Testis (tissue), 3 donors: Measurements from ENCODE around the gene LRFN2. TPM values are rescaled to one million over a fixed set of nuclear protein-coding genes. Genes with fewer than 3 reads are reported as not detected.

Experiments used
- DNase-seq: peaks from one replicate; pipeline ENCODE4 v3.0.0-alpha.2; 2019
- H3K27ac ChIP-seq, 2 donors: fragments of 200-600 bp; sonication (generic); one replicate each; pipeline ENCODE4 v1.5.1; 2019
- H3K27me3 ChIP-seq: fragments of 200-600 bp; sonication (generic); one replicate; pipeline ENCODE4 v1.5.1; 2019
- H3K36me3 ChIP-seq: fragments of 200-600 bp; sonication (generic); one replicate; pipeline ENCODE4 v1.5.1; 2017; ENCODE audit warnings: low read depth; ENCODE audit errors: missing control alignments
- H3K4me1 ChIP-seq: fragments of 200-600 bp; sonication (generic); one replicate; pipeline ENCODE4 v1.5.1; 2019
- H3K4me3 ChIP-seq, 2 donors: fragments of 200-600 bp; sonication (generic); one replicate each; pipeline ENCODE4 v1.5.1; 2017 to 2019
- H3K9me3 ChIP-seq: fragments of 200-600 bp; sonication (generic); one replicate; pipeline ENCODE4 v1.5.1; 2017
- POLR2A ChIP-seq: fragments of 450-650 bp; IDR thresholded peaks from one replicate; pipeline ENCODE4 v1.6.1; 2017; ENCODE audit warnings: antibody characterized with exemption, mild to moderate bottlenecking, moderate library complexity
- WGBS, 2 donors: methylation state at CpG; one replicate each; pipeline ENCODE4 v1.1.5; 2018; 5-methylcytosine and 5-hydroxymethylcytosine counted together
- intact Hi-C: fragments of 100-400 bp; cut with DNase I; formaldehyde crosslinking; loops from one replicate; pipeline ENCODE4 v1.15.1; 2023; ENCODE audit warnings: low total_unique reads
- polyA plus RNA-seq: library from polyadenylated mRNA; stranded (reverse); fragments of 350-450 nt; fragmentation: Illumina TruSeq; extraction: RNeasy Lipid Tissue Mini Kit (QIAGEN cat#74804); gene quantifications from one replicate; pipeline ENCODE4 v1.2.3, GENCODE V29; 2014; ENCODE audit warnings: low read depth, low replicate concordance; ENCODE audit not compliant: insufficient read depth
- total RNA-seq, 2 donors: library from RNA; depleted of rRNA; stranded (reverse); fragments of >200 nt; gene quantifications; one replicate each; pipeline ENCODE4 v1.2.3, GENCODE V29; 2016
- TF ChIP-seq, protein P1 (sequence below), 3 experiments: fragments of 450-650 bp in 2 of 3; fragments of 200-600 bp in 1 of 3; sonication (generic) in 1 of 3; IDR thresholded peaks; one replicate each; pipeline ENCODE4 v1.5.1; 2016 to 2019; ENCODE audit warnings: antibody characterized with exemption in 3 of 3, mild to moderate bottlenecking in 2 of 3, moderate library complexity in 1 of 3

Gene LRFN2
- total and polyA plus RNA-seq, 3 donors from 2014 or later = 1.1 to 3.3 (median 1.6) TPM

DNA sequence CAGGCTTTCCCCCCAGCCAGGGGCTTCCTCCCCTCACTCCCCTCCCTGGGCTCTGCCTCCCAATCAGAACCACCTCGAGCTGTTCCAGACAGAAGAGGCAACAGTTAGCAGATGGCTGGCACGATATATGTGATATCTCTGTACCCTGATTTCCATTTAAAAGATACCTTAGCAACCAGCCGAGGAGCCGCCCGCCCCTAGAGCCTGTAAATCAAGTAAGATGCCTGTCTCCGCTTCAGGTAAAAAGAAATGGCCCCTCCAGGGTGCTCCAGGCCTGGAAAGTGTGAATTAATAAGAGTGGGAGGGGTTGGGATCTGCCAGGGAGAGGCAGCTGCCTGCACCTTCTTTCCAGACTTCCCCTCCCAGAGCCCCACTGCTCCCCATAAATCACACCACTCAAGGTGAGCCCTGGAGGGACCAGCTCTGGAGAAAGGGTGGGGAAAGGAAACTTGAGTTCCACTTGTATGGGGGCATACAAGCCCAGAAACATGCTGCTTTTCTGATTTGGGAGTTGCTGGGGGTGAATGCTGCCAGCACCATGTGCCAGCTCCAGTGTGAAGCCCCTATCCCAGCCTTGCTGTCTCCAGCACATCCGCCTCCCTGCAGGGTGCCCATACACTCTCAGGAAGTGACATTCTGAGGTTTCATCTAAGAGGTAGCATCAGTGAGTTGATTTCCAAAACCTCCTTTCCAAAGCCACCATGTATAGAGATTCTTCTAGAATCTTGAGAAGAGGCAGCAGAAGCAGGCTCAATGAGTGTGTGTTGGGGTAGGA lies 148.0 kb downstream of the LRFN2 start:
- 90 to 91% methylated on average over 7 of the region's 7 CpGs for WGBS, 2 donors
- intact Hi-C loops = no loop called here
- Histone ChIP-seq H3K27me3 (no peaks in the 10 kb centered on the region), H3K4me3 (no peak overlapping the region), H3K9me3 (no peaks in the 10 kb centered on the region), H3K36me3 (no peaks in the 10 kb centered on the region), H3K4me1 (no peaks in the 10 kb centered on the region), H3K27ac (no peak overlapping the region)
- no peak for DNase-seq
- no peak for TF ChIP-seq POLR2A
- TF ChIP-seq, protein P1, sequence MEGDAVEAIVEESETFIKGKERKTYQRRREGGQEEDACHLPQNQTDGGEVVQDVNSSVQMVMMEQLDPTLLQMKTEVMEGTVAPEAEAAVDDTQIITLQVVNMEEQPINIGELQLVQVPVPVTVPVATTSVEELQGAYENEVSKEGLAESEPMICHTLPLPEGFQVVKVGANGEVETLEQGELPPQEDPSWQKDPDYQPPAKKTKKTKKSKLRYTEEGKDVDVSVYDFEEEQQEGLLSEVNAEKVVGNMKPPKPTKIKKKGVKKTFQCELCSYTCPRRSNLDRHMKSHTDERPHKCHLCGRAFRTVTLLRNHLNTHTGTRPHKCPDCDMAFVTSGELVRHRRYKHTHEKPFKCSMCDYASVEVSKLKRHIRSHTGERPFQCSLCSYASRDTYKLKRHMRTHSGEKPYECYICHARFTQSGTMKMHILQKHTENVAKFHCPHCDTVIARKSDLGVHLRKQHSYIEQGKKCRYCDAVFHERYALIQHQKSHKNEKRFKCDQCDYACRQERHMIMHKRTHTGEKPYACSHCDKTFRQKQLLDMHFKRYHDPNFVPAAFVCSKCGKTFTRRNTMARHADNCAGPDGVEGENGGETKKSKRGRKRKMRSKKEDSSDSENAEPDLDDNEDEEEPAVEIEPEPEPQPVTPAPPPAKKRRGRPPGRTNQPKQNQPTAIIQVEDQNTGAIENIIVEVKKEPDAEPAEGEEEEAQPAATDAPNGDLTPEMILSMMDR (IDR thresholded peaks at IDR 0.05) = no peak

DNA sequence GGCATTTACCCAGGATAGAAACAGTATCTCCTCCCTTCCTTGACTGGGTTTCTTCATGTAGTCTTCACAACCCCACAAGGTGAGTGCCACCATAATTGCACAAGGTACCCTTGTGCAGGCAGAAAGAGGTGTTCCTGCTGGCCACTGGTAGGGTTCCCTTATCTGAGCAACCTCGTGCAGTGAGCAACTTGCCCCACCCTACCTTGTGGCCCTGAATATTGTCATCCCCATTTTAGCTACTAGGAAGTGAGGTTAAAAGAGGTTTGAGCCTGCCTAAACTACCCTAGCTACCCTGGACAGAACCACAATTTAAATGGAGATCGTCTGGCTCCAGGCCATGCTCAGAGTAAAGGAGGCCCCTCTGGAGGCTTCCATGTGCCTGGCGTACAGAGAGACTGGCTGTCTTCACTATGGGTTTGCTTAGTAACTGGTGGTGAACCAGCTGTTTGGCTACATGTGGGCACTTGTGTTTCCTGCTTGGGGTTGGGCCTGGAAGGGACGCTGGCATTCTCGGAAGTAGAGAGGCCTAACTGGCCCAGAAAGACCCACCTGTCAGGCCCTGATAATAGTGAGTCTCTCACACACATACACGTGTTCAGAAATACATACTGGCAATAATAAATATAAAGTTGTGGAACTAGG lies 148.8 kb downstream of the LRFN2 start:
- no peaks in the 10 kb centered on the region for H3K27me3 ChIP-seq
- H3K9me3 ChIP-seq = no peaks in the 10 kb centered on the region
- no peak overlapping the region for H3K4me3 ChIP-seq
- DNase-seq = no peak
- H3K36me3 ChIP-seq = no peaks in the 10 kb centered on the region
- H3K4me1 ChIP-seq = no peaks in the 10 kb centered on the region
- H3K27ac ChIP-seq = no peak overlapping the region
- 90 to 96% methylated on average over 6 of the region's 6 CpGs for WGBS, 2 donors
- TF ChIP-seq, protein P1 (IDR thresholded peaks at IDR 0.05) = no peak
- TF ChIP-seq POLR2A = no peak
- intact Hi-C loops = no loop called here

DNA sequence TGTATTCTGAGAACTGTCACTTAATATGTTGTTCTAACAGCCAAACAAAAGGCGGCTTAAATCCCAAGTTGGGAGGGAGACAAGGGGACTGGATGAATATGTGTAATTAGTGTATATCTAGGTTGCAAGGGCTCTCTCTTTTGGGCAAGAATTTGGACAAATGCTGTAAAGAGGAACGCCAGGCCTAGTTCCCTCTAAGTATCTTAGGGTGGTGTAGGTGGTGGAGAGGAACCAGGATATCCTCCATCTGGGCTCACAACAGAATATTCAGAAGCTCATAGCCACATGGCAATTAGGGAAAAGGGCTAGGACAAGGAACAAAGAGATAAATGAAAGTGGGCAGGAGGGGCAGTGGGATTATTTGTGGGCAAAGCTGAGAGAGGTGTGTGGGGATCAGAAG lies 149.5 kb downstream of the LRFN2 start:
- 93 to 98% methylated on average over 2 of the region's 2 CpGs for WGBS, 2 donors
- intact Hi-C loops = no loop called here
- Histone ChIP-seq H3K27ac (no peak overlapping the region), H3K27me3 (no peaks in the 10 kb centered on the region), H3K9me3 (no peaks in the 10 kb centered on the region), H3K4me3 (no peak overlapping the region), H3K36me3 (no peaks in the 10 kb centered on the region), H3K4me1 (no peaks in the 10 kb centered on the region)
- no peak for DNase-seq
- TF ChIP-seq, protein P1 (IDR thresholded peaks at IDR 0.05) = no peak
- no peak for TF ChIP-seq POLR2A

DNA sequence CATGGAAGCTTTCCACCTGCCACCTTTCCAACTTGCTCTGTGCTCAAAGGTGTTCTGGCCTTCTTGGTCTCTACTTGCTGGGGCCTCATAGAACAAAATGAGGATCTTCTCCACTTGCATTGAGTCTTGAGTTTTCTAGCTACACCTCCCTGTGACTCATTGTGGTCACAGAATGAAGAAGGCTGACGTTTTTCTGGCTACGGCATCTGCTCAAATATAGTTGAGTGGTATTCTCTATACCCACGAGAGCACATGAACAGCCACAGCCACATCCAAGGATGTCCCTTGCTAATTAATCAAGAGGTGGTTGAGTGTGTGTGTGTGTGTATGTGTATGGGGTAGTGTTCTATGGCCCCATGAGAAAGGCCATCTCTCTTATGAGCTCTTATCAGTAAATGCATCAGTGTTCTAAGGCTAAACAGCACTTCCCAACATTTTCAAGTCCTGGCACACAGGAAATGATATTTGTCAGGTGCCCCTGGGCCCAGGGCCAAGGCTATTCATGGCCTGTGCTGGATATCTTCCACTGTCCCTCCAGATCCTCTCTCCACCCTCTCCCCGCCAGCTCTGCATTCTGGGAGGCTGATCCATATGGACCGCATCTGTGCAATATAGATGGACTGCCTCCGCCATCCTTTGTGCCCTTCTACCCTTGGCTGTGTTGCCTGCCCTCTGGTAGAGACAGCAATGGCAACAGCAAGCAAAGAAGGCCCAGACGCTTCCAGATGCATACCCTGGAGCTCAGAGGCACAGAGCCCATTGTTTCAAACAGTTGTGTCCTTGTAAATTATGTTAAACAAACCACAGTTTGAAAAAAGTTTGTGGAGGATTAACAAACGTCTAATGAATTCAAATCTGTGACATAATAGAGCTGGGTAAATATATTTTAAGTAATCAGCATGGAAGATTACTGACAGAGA lies 150.2 kb downstream of the LRFN2 start:
- Histone ChIP-seq H3K27ac (no peak overlapping the region), H3K36me3 (no peaks in the 10 kb centered on the region), H3K4me1 (no peaks in the 10 kb centered on the region), H3K4me3 (no peak overlapping the region), H3K27me3 (no peaks in the 10 kb centered on the region), H3K9me3 (no peaks in the 10 kb centered on the region)
- intact Hi-C loops = no loop called here
- no peak for DNase-seq
- TF ChIP-seq POLR2A = no peak
- TF ChIP-seq, protein P1 (IDR thresholded peaks at IDR 0.05) = no peak
- WGBS, 2 donors = 88 to 92% methylated on average over 8 of the region's 8 CpGs
